NK-92 (cell line): ENCODE measurements around the gene LHX2.
"Not testable (repeated sequence)": the region's sequence is repeated elsewhere in the genome, so short reads cannot be mapped to it uniquely, and the experiment has no call there.

Experiments used
- DNase-seq: peaks from one replicate; lab custom pipeline; 2025; ENCODE audit not compliant: unreplicated experiment; lab: John Stamatoyannopoulos, UW

LHX2 gene

GRCh38 chr9:124011460-124012301 lies at the start of gene LHX2:
LHX2 (plus strand) TSS chr9:124011768; CDS start chr9:124012349, 581 bp downstream.
- no peak for DNase-seq

- no peak for DNase-seq
Measured at GRCh38 chr9:123964761-123965160, 46.8 kb upstream of the LHX2 start.

- no peak for DNase-seq
Measured at GRCh38 chr9:123965801-123966686, 45.5 kb upstream of the LHX2 start.

GRCh38 chr9:123967323-123967722 lies 44.2 kb upstream of the LHX2 start:
- DNase-seq = no peak

- DNase-seq = no peak
Measured at GRCh38 chr9:123972618-123973017, 39.0 kb upstream of the LHX2 start.

- no peak for DNase-seq
Measured at GRCh38 chr9:123973590-123974223, 37.9 kb upstream of the LHX2 start.

GRCh38 chr9:123974471-123974870 lies 37.1 kb upstream of the LHX2 start:
- no peak for DNase-seq

- no peak for DNase-seq
Measured at GRCh38 chr9:123975871-123976270, 35.7 kb upstream of the LHX2 start.

GRCh38 chr9:123976579-123976978 lies 35.0 kb upstream of the LHX2 start:
- not testable (repeated sequence) for DNase-seq

- no peak for DNase-seq
Measured at GRCh38 chr9:123978981-123979380, 32.6 kb upstream of the LHX2 start.

GRCh38 chr9:123982535-123982934 lies 29.0 kb upstream of the LHX2 start:
- DNase-seq = no peak

GRCh38 chr9:123983047-123983446 lies 28.5 kb upstream of the LHX2 start:
- DNase-seq = no peak

- DNase-seq = no peak
Measured at GRCh38 chr9:123984802-123985201, 26.8 kb upstream of the LHX2 start.

GRCh38 chr9:123985869-123986268 lies 25.7 kb upstream of the LHX2 start:
- DNase-seq = no peak

GRCh38 chr9:123990427-123990826 lies 21.1 kb upstream of the LHX2 start:
- DNase-seq = no peak

GRCh38 chr9:123992679-123993078 lies 18.9 kb upstream of the LHX2 start:
- not testable (repeated sequence) for DNase-seq

GRCh38 chr9:123996731-123997421 lies 14.7 kb upstream of the LHX2 start:
- DNase-seq = no peak

GRCh38 chr9:123997665-123998277 lies 13.8 kb upstream of the LHX2 start:
- no peak for DNase-seq

GRCh38 chr9:123998278-123998925 lies 13.2 kb upstream of the LHX2 start:
- DNase-seq = no peak
